Right ventricle myocardium superior (tissue), 1 donor: Measurements from ENCODE around the gene ARMH3. TPM values are rescaled to one million over a fixed set of nuclear protein-coding genes. Genes with fewer than 3 reads are reported as not detected.

Experiments used
- ATAC-seq: fragments of 200-7000 bp; cut with Tn5 transposase; one replicate; pipeline ENCODE4 v1.9.1; 2020; ENCODE audit warnings: mild to moderate bottlenecking; ENCODE audit not compliant: poor library complexity
- DNase-seq: peaks from one replicate; pipeline ENCODE4 v3.0.0-alpha.2; 2020
- intact Hi-C: fragments of 100-400 bp; cut with DNase I; formaldehyde crosslinking; loops from one replicate; pipeline ENCODE4 v1.11.2; 2022
- total RNA-seq: library from RNA; stranded (reverse); fragmentation: NEBNext Ultra II Directional; extraction: Animal tissue kit (Norgen Biotek cat#: 25700); gene quantifications from one replicate; pipeline ENCODE4 v1.2.1, GENCODE V29; 2021
- donor health status: DM: no; HTN: yes; CAD: no; lungs with severe emphysema.

Gene ARMH3
- total RNA-seq, 1 donor from 2014 or later: 55.1 TPM

- no peak for DNase-seq
- ATAC-seq: no peak
- intact Hi-C loops: no loop called here
Measured at GRCh38 chr10:101803511-101803910, 252.5 kb downstream of the ARMH3 start.

DNA sequence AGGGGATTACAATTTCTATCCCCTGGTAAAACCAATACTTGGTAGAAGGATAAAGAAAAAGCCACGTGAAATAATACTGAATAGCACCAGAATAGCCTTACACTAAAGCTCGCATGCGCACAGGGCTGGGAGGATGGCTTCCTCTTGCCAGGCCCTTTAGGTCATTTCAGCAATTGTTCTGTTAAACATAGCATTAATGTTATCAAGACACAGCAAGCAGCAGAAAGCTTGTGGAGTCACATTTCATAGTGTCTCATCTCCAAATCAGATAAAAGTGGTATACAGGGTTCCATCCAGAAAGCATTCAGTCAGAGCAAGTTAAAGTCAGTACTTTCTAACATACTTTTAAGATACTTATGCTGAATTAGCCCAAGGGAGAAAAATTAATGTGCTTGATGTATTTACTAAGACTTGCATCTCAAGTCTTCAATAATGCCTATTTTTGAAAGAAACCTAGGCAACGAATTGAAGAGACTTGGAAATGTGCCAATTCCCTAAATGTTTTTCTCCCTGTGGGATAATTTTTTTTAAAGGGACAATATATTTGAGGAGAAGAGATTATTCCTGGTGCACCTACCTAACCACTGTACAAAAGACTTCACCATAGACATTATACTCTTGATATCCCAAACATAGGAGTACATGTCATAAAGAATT lies 258.4 kb downstream of the ARMH3 start:
- ATAC-seq: no peak
- intact Hi-C loops: no loop called here
- no peak for DNase-seq

Other genes starting within 250 kb of the ARMH3 start
- gene OGA, start 237.7 kb downstream of the ARMH3 start, total RNA-seq: 84.4 TPM
- 516 TPM for gene KCNIP2, start 212.4 kb downstream of the ARMH3 start, total RNA-seq
- gene HPS6, start 9.2 kb upstream of the ARMH3 start, total RNA-seq: 9.5 TPM
- 56.2 TPM for gene LDB1, start 64.2 kb upstream of the ARMH3 start, total RNA-seq
- gene PPRC1, start 76.9 kb upstream of the ARMH3 start, total RNA-seq: 10.5 TPM
- 22.8 TPM for gene NOLC1, start 96.2 kb upstream of the ARMH3 start, total RNA-seq
- 0.22 TPM for gene ELOVL3, start 170.1 kb upstream of the ARMH3 start, total RNA-seq
- 3.4 TPM for gene PITX3, start 185.3 kb upstream of the ARMH3 start, total RNA-seq
- 41.4 TPM for gene GBF1, start 189.4 kb upstream of the ARMH3 start, total RNA-seq